CD4-positive, alpha-beta T cell (primary cell): ENCODE data around the gene UBALD2. TPM values are rescaled to one million over a fixed set of nuclear protein-coding genes. Genes with fewer than 3 reads are reported as not detected.

Source experiments
- ATAC-seq: fragments of 200-7000 bp; cut with Tn5 transposase; one replicate; pipeline ENCODE4 v1.10.0; 2022; ENCODE audit warnings: mild to moderate bottlenecking; ENCODE audit not compliant: poor library complexity
- CTCF ChIA-PET: fragments of 350-600 bp; sonication (Branson Sonifier 250); formaldehyde crosslinking; loops from one replicate; lab custom pipeline; 2021; ENCODE audit warnings: antibody characterized with exemption, inconsistent platforms; lab: Charles Lee
- POLR2A ChIA-PET: fragments of 350-600 bp; sonication (Branson Sonifier 250); formaldehyde crosslinking; loops from one replicate; lab custom pipeline; 2021; ENCODE audit warnings: antibody characterized with exemption, inconsistent platforms; lab: Charles Lee
- DNase-seq, 14 experiments: peaks; one replicate each; pipeline ENCODE4 v3.0.0-alpha.2; 2013 to 2020; ENCODE audit warnings: mixed read lengths in 2 of 14
- H3K27ac ChIP-seq, 2 donors: one replicate each; pipeline versions ENCODE4 v1.5.1 to v1.7.0; 2013; ENCODE audit warnings: low read length in 2 of 2, low read depth in 1 of 2, mild to moderate bottlenecking in 1 of 2
- H3K27me3 ChIP-seq, 2 experiments: 1 replicate in 1 of 2; 2 replicates in 1 of 2; pipeline versions ENCODE4 v1.6.1 to v1.7.0; 2013; ENCODE audit warnings: low read length in 2 of 2, control low read depth in 1 of 2, mild to moderate bottlenecking in 1 of 2, moderate library complexity in 1 of 2; ENCODE audit not compliant: insufficient read depth in 2 of 2, control insufficient read depth in 1 of 2
- H3K36me3 ChIP-seq: one replicate; pipeline ENCODE4 v1.6.1; 2013; ENCODE audit warnings: low read length, control low read depth; ENCODE audit not compliant: insufficient read depth
- H3K4me1 ChIP-seq: one replicate; pipeline ENCODE4 v1.6.1; 2013; ENCODE audit warnings: low read length, control low read depth; ENCODE audit not compliant: insufficient read depth
- H3K4me3 ChIP-seq: one replicate; pipeline ENCODE4 v1.5.1; 2013; ENCODE audit warnings: mild to moderate bottlenecking, low read length, moderate library complexity
- H3K9me3 ChIP-seq, 2 experiments: 1 replicate in 1 of 2; 2 replicates in 1 of 2; pipeline versions ENCODE4 v1.6.1 to v1.7.0; 2013; ENCODE audit warnings: low read length in 2 of 2, mild to moderate bottlenecking in 2 of 2, control low read depth in 1 of 2, moderate library complexity in 1 of 2; ENCODE audit not compliant: control insufficient read depth in 1 of 2, insufficient read depth in 1 of 2
- H3K27ac Mint-ChIP-seq: one replicate; pipeline ENCODE4 v1.8.0; 2020; ENCODE audit warnings: mixed read lengths
- H3K27me3 Mint-ChIP-seq: one replicate; pipeline ENCODE4 v1.8.0; 2021; ENCODE audit warnings: mixed read lengths
- H3K36me3 Mint-ChIP-seq: one replicate; pipeline ENCODE4 v1.8.0; 2021; ENCODE audit warnings: low read depth, mixed read lengths
- H3K4me1 Mint-ChIP-seq: one replicate; pipeline ENCODE4 v1.8.0; 2021; ENCODE audit warnings: low read depth, mixed read lengths
- H3K4me3 Mint-ChIP-seq: one replicate; pipeline ENCODE4 v1.8.0; 2020; ENCODE audit warnings: mild to moderate bottlenecking, mixed read lengths
- H3K9me3 Mint-ChIP-seq: one replicate; pipeline ENCODE4 v1.8.0; 2020; ENCODE audit warnings: mixed read lengths
- CTCF ChIP-seq: fragments of 200-600 bp; IDR thresholded peaks from one replicate; pipeline ENCODE4 v1.8.0; 2022; ENCODE audit warnings: antibody characterized with exemption, mild to moderate bottlenecking
- intact Hi-C, 2 experiments: fragments of 100-400 bp; cut with DNase I in 1 of 2; cut with micrococcal nuclease in 1 of 2; formaldehyde crosslinking; loops; one replicate each; pipeline versions ENCODE4 v1.15.1 to v1.9.0; 2023 to 2025; cut with DNase I, micrococcal nuclease
- total RNA-seq, 174 experiments: library from RNA in 2 of 174; stranded (reverse) in 2 of 174; gene quantifications; one replicate each; pipeline ENCODE4 v1.2.3 and lab custom pipeline; 2021 to 2026

UBALD2 gene
- total RNA-seq, 2 experiments from 2014 or later, result 253 to 265 TPM

GRCh38 chr17:76247304-76247703 is 17.8 kb upstream of the UBALD2 start:
- Mint-ChIP-seq H3K9me3 (no peaks in the 10 kb centered on the region), H3K36me3 (no peaks in the 10 kb centered on the region), H3K27ac (peak overlapping the region; percentile 46), H3K4me3 (no peak overlapping the region), H3K27me3 (no peaks in the 10 kb centered on the region), H3K4me1 (peaks cover 61% of the 10 kb centered on the region)
- TF ChIP-seq CTCF, result no peak
- Histone ChIP-seq H3K9me3 (no peaks in the 10 kb centered on the region), H3K36me3 (no peaks in the 10 kb centered on the region), H3K27ac (no peak overlapping the region), H3K4me3 (no peak overlapping the region), H3K4me1 (peaks cover 69% of the 10 kb centered on the region), H3K27me3 (no peaks in the 10 kb centered on the region)
- ChIA-PET POLR2A (interaction anchor here (1.1 to 18.7 kb wide), 7 partner anchors 9 to 67 kb away, joined by 3 to 394 read pairs (median 15); partner anchors contain the start of gene UBALD2), CTCF (interaction anchor here (0.9 to 3.2 kb wide), 8 partner anchors 9 to 126 kb away, joined by 3 to 11 read pairs (median 4); no protein-coding TSS in a partner anchor)
- no peak for DNase-seq
- intact Hi-C loops, result no loop called here
- no peak for ATAC-seq

- Mint-ChIP-seq H3K27me3 (no peaks in the 10 kb centered on the region), H3K4me1 (peaks cover 61% of the 10 kb centered on the region), H3K36me3 (no peaks in the 10 kb centered on the region), H3K9me3 (no peaks in the 10 kb centered on the region), H3K4me3 (no peak overlapping the region), H3K27ac (peak overlapping the region; percentile 46)
- Histone ChIP-seq H3K36me3 (no peaks in the 10 kb centered on the region), H3K4me3 (no peak overlapping the region), H3K27me3 (no peaks in the 10 kb centered on the region), H3K4me1 (peaks cover 71% of the 10 kb centered on the region), H3K27ac (no peak overlapping the region), H3K9me3 (no peaks in the 10 kb centered on the region)
- intact Hi-C loops, result no loop called here
- ChIA-PET CTCF (interaction anchor here (1.0 to 3.2 kb wide), 5 partner anchors 20 to 127 kb away, joined by 3 to 11 read pairs (median 4); no protein-coding TSS in a partner anchor), POLR2A (interaction anchor here (4.4 to 18.7 kb wide), 2 partner anchors 8 to 20 kb away, joined by 27 to 394 read pairs; partner anchors contain the start of gene UBALD2)
- ATAC-seq, result no peak
- no peak for TF ChIP-seq CTCF
- DNase-seq, result no peak
Observed at GRCh38 chr17:76248013-76248782, 16.9 kb upstream of the UBALD2 start.

- no peak overlapping the region for H3K4me3 ChIP-seq
- no peaks in the 10 kb centered on the region for H3K27me3 Mint-ChIP-seq
- no peak overlapping the region for H3K4me3 Mint-ChIP-seq
- no peak overlapping the region for H3K27ac Mint-ChIP-seq
- intact Hi-C loops, result no loop called here
- H3K9me3 ChIP-seq, result no peaks in the 10 kb centered on the region
- H3K27me3 ChIP-seq, result no peaks in the 10 kb centered on the region
- ChIA-PET CTCF (interaction anchor here (1.4 kb wide), 1 partner anchor 29 kb away, joined by 4 read pairs; no protein-coding TSS in a partner anchor), POLR2A (interaction anchor here (18.7 kb wide), 1 partner anchor 18 kb away, joined by 394 read pairs; the partner anchor contains the start of gene UBALD2)
- ATAC-seq (no peak), DNase-seq (no peak)
- H3K4me1 ChIP-seq, result peaks cover 71% of the 10 kb centered on the region
- H3K36me3 ChIP-seq, result no peaks in the 10 kb centered on the region
- H3K27ac ChIP-seq, result no peak overlapping the region
- H3K9me3 Mint-ChIP-seq, result no peaks in the 10 kb centered on the region
- H3K36me3 Mint-ChIP-seq, result no peaks in the 10 kb centered on the region
- no peak for TF ChIP-seq CTCF
- H3K4me1 Mint-ChIP-seq, result peaks cover 56% of the 10 kb centered on the region
Observed at GRCh38 chr17:76250141-76250540, 15.0 kb upstream of the UBALD2 start.
